Neural cell (in vitro differentiated cells): ENCODE results near the gene RIBC2. TPM values are rescaled to one million over a fixed set of nuclear protein-coding genes. Genes with fewer than 3 reads are reported as not detected.

Source experiments
- H2AFZ ChIP-seq: fragments of 200-600, 300-800 bp; sonication (generic), shearing (Covaris generic); 2 replicates; pipeline ENCODE4 v1.6.0; 2014; ENCODE audit warnings: low read depth, mild to moderate bottlenecking, antibody characterized with exemption, low read length, moderate library complexity
- H3F3A ChIP-seq: fragments of 200-600 bp; shearing (Covaris generic); 2 replicates; pipeline ENCODE4 v1.6.1; 2016; ENCODE audit warnings: mild to moderate bottlenecking, moderate library complexity, mixed read lengths, antibody characterized with exemption, low read length; ENCODE audit not compliant: insufficient read depth, poor library complexity, severe bottlenecking
- H3K27ac ChIP-seq: fragments of 200-600, 300-800 bp; sonication (generic), shearing (Covaris generic); 2 replicates; pipeline ENCODE4 v1.5.1; 2014; ENCODE audit warnings: mild to moderate bottlenecking, low read length, moderate library complexity
- H3K27me3 ChIP-seq: fragments of 300-800, 200-600 bp; sonication (generic), shearing (Covaris generic); 2 replicates; pipeline ENCODE4 v1.6.0; 2014; ENCODE audit warnings: mild to moderate bottlenecking, low read depth, low read length, moderate library complexity; ENCODE audit not compliant: insufficient read depth
- H3K36me3 ChIP-seq: fragments of 300-800, 200-600 bp; sonication (generic), shearing (Covaris generic); 2 replicates; pipeline ENCODE4 v1.5.1; 2014; ENCODE audit warnings: mild to moderate bottlenecking, antibody characterized with exemption, low read length, moderate library complexity; ENCODE audit not compliant: insufficient read depth
- H3K4me2 ChIP-seq: fragments of 300-800, 200-600 bp; sonication (generic), shearing (Covaris generic); 2 replicates; pipeline ENCODE4 v1.6.0; 2014; ENCODE audit warnings: mild to moderate bottlenecking, low read length
- H3K4me3 ChIP-seq: fragments of 300-800, 200-600 bp; sonication (generic), shearing (Covaris generic); 2 replicates; pipeline ENCODE4 v1.5.1; 2014; ENCODE audit warnings: mild to moderate bottlenecking, low read length, moderate library complexity
- H3K79me2 ChIP-seq: fragments of 200-600 bp; shearing (Covaris generic); replicated peaks from 2 replicates; pipeline ENCODE4 v1.6.0; 2014; ENCODE audit warnings: mild to moderate bottlenecking, low read length, moderate library complexity; ENCODE audit not compliant: insufficient read depth
- H3K9ac ChIP-seq: fragments of 300-800, 200-600 bp; sonication (generic), shearing (Covaris generic); 2 replicates; pipeline ENCODE4 v1.6.1; 2016; ENCODE audit warnings: mild to moderate bottlenecking, low read length, mixed read lengths
- H3K9me2 ChIP-seq: fragments of 200-600 bp; shearing (Covaris generic); 2 replicates; pipeline ENCODE4 v1.6.1; 2016; ENCODE audit warnings: mild to moderate bottlenecking, low read length, mixed read lengths; ENCODE audit not compliant: insufficient read depth
- H3K9me3 ChIP-seq: fragments of 200-600, 300-800 bp; sonication (generic), shearing (Covaris generic); 2 replicates; pipeline ENCODE4 v1.6.1; 2016; ENCODE audit warnings: mild to moderate bottlenecking, mixed run types, low read length, moderate library complexity, mixed read lengths
- H4K20me1 ChIP-seq: fragments of 200-600 bp; shearing (Covaris generic); 2 replicates; pipeline ENCODE4 v1.6.1; 2016; ENCODE audit warnings: mild to moderate bottlenecking, mixed run types; ENCODE audit not compliant: insufficient read depth
- CTCF ChIP-seq: fragments of 450-650 bp; IDR thresholded peaks from 2 replicates; pipeline ENCODE4 v1.5.1; 2014; ENCODE audit warnings: antibody characterized with exemption, mild to moderate bottlenecking, moderate library complexity; ENCODE audit not compliant: poor library complexity, severe bottlenecking
- EP300 ChIP-seq: fragments of 450-650 bp; conservative IDR thresholded peaks from 2 replicates; pipeline ENCODE4 v1.6.1; 2014; ENCODE audit warnings: antibody characterized with exemption, mild to moderate bottlenecking, moderate library complexity; ENCODE audit not compliant: poor library complexity, severe bottlenecking
- EZH2 ChIP-seq: fragments of 200-600, 300-800 bp; shearing (Covaris generic), sonication (generic); IDR thresholded peaks from 2 replicates; pipeline ENCODE4 v1.6.1; 2014; ENCODE audit warnings: antibody characterized with exemption, low read length, borderline replicate concordance, mild to moderate bottlenecking; ENCODE audit not compliant: insufficient read depth, poor library complexity, severe bottlenecking
- MXI1 ChIP-seq: fragments of 450-650 bp; conservative IDR thresholded peaks from 2 replicates; pipeline ENCODE4 v1.6.1; 2014; ENCODE audit warnings: antibody characterized with exemption, mild to moderate bottlenecking; ENCODE audit not compliant: poor library complexity, severe bottlenecking
- POLR2AphosphoS5 ChIP-seq: IDR thresholded peaks from 2 replicates; pipeline ENCODE4 v1.6.1; 2012
- RAD21 ChIP-seq: fragments of 450-650 bp; conservative IDR thresholded peaks from 2 replicates; pipeline ENCODE4 v1.6.1; 2014; ENCODE audit warnings: antibody characterized with exemption, mild to moderate bottlenecking, moderate library complexity
- REST ChIP-seq: IDR thresholded peaks from 2 replicates; pipeline ENCODE4 v1.6.1; 2012; ENCODE audit warnings: borderline replicate concordance
- SMC3 ChIP-seq: fragments of 450-650 bp; conservative IDR thresholded peaks from 2 replicates; pipeline ENCODE4 v1.6.1; 2014; ENCODE audit warnings: antibody characterized with exemption, mild to moderate bottlenecking, moderate library complexity; ENCODE audit not compliant: poor library complexity
- TAF1 ChIP-seq: IDR thresholded peaks from 2 replicates; pipeline ENCODE4 v1.6.1; 2012; ENCODE audit warnings: low read depth
- polyA plus RNA-seq: library from polyadenylated mRNA; depleted of rRNA; stranded (reverse); fragments of >200 nt; gene quantifications from 2 replicates; pipeline ENCODE4 v1.2.3, GENCODE V29; 2014

RIBC2 gene
- polyA plus RNA-seq, 1 donor from 2014 or later: not detected

- H3K9me2 ChIP-seq: no peaks in the 10 kb centered on the region
- H3K4me3 ChIP-seq: no peak overlapping the region
- H3K79me2 ChIP-seq: no peaks in the 10 kb centered on the region
- H3F3A ChIP-seq: no peaks in the 10 kb centered on the region
- no peak overlapping the region for H2AFZ ChIP-seq
- H3K4me2 ChIP-seq: no peak overlapping the region
- no peak overlapping the region for H3K27ac ChIP-seq
- no peak overlapping the region for H3K9ac ChIP-seq
- no peaks in the 10 kb centered on the region for H3K36me3 ChIP-seq
- no peaks in the 10 kb centered on the region for H4K20me1 ChIP-seq
- H3K27me3 ChIP-seq: no peaks in the 10 kb centered on the region
- TF ChIP-seq CTCF (no peak), EP300 (no peak), RAD21 (no peak), SMC3 (no peak), TAF1 (no peak), POLR2AphosphoS5 (no peak), REST (no peak), EZH2 (no peak), MXI1 (no peak)
- H3K9me3 ChIP-seq: no peaks in the 10 kb centered on the region
These were observed 38.5 kb downstream of the RIBC2 start for GRCh38 chr22:45451972-45452371.

- Histone ChIP-seq H3K9me2 (no peaks in the 10 kb centered on the region), H4K20me1 (no peaks in the 10 kb centered on the region), H2AFZ (no peak overlapping the region), H3K4me3 (no peak overlapping the region), H3K27ac (no peak overlapping the region), H3K4me2 (no peak overlapping the region), H3K9me3 (no peaks in the 10 kb centered on the region), H3K36me3 (no peaks in the 10 kb centered on the region), H3K27me3 (no peaks in the 10 kb centered on the region), H3K79me2 (no peaks in the 10 kb centered on the region), H3F3A (no peaks in the 10 kb centered on the region), H3K9ac (no peak overlapping the region)
- TF ChIP-seq RAD21 (no peak), TAF1 (no peak), POLR2AphosphoS5 (no peak), CTCF (no peak), EP300 (no peak), REST (no peak), EZH2 (no peak), SMC3 (no peak), MXI1 (no peak)
These were observed 39.3 kb downstream of the RIBC2 start for GRCh38 chr22:45452565-45453379.
